IPS-15b (cell line): Measurements from ENCODE around the gene CEP120.
"Not testable (repeated sequence)": the region's sequence is repeated elsewhere in the genome, so short reads cannot be mapped to it uniquely, and the experiment has no call there.

Experiments
- H3K27me3 ChIP-seq: one replicate; pipeline ENCODE4 v1.6.1; 2013; ENCODE audit warnings: low read length; ENCODE audit not compliant: control insufficient read depth, insufficient read depth
- H3K36me3 ChIP-seq: one replicate; pipeline ENCODE4 v1.6.1; 2013; ENCODE audit warnings: low read length; ENCODE audit not compliant: control insufficient read depth, insufficient read depth
- H3K4me1 ChIP-seq: one replicate; pipeline ENCODE4 v1.6.1; 2013; ENCODE audit warnings: mild to moderate bottlenecking, low read length; ENCODE audit not compliant: control insufficient read depth, insufficient read depth
- H3K4me3 ChIP-seq: one replicate; pipeline ENCODE4 v1.5.1; 2013; ENCODE audit warnings: low read depth, low read length
- H3K9ac ChIP-seq: one replicate; pipeline ENCODE4 v1.6.1; 2013; ENCODE audit warnings: low read depth, mild to moderate bottlenecking, low read length
- H3K9me3 ChIP-seq: one replicate; pipeline ENCODE4 v1.6.1; 2013; ENCODE audit warnings: mild to moderate bottlenecking, low read length; ENCODE audit not compliant: control insufficient read depth, insufficient read depth

CEP120 gene

DNA sequence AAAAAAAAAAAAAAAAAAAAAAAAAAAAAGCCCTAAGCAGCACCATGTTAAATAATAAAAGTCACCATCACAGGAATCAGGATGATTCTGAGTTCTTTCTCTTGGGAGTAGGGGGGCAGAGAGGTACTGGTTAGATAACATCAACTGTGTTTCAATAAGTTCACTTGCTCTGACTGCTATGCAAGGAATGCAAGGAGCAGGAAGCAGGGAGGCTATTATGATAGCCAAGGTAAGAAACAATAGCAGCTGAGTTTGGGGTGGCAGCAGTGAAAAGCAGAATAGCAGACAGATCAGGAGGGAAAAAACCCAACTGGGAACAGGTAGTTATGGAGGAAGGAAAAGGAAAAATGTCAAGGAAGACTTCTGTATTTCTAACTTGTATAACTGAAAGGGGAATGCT is 8.2 kb downstream of the CEP120 start:
- Histone ChIP-seq H3K9me3 (no peaks in the 10 kb centered on the region), H3K9ac (no peak overlapping the region), H3K4me3 (no peak overlapping the region), H3K36me3 (no peaks in the 10 kb centered on the region), H3K27me3 (no peaks in the 10 kb centered on the region), H3K4me1 (no peaks in the 10 kb centered on the region)

GRCh38 chr5:123412206-123412605 is 11.0 kb downstream of the CEP120 start:
- Histone ChIP-seq H3K36me3 (no peaks in the 10 kb centered on the region), H3K9ac (no peak overlapping the region), H3K27me3 (no peaks in the 10 kb centered on the region), H3K4me3 (no peak overlapping the region), H3K9me3 (no peaks in the 10 kb centered on the region), H3K4me1 (no peaks in the 10 kb centered on the region)

DNA sequence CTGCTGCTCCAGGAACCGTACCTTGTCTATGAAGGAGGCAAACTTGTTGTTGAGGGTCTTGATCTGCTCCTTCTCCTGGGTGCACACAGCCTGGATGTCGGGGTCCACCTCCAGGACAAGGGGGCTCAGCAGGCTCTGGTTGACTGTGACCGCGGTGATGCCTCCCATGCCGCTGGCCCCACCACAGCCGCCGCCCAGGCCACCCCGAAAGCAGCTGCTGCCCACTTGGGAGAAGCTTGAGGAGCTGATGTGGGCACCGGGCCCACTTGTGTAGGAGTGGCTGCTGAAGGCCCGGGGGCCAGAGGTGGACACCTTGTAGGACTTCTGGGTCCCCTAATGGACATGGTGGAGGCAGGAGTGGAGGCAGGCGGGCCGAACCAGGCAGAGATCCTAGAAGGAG is 21.2 kb downstream of the CEP120 start:
- H3K4me3 ChIP-seq, H3K4me1 ChIP-seq, H3K36me3 ChIP-seq, H3K9ac ChIP-seq, H3K27me3 ChIP-seq, H3K9me3 ChIP-seq: not testable (repeated sequence)

- H3K4me3 ChIP-seq, result no peak overlapping the region
- no peak overlapping the region for H3K9ac ChIP-seq
- no peaks in the 10 kb centered on the region for H3K27me3 ChIP-seq
- no peaks in the 10 kb centered on the region for H3K9me3 ChIP-seq
- no peaks in the 10 kb centered on the region for H3K4me1 ChIP-seq
- H3K36me3 ChIP-seq, result peaks cover 9% of the 10 kb centered on the region
These were observed 21.9 kb downstream of the CEP120 start for GRCh38 chr5:123401320-123401719.

DNA sequence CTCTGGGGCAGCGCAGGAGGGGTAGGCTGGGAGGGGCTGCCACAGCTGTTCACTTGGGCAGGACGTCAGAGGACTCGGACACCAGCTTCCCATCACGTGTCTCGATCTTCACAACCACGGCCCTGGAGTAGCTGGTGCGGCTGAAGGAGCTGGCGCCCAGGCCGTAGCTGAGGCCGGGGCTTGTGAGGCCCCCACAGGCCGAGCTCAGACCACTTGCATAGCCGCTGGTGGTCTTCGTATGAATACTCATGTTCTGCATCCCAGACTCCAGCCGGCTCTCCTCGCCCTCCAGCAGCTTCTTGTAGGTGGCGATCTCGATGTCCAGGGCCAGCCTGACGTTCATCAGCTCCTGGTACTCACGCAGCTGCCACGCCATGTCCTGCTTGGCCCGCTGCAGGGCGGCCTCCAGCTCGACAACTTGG is 22.3 kb downstream of the CEP120 start:
- not testable (repeated sequence) for H3K9ac ChIP-seq, H3K4me3 ChIP-seq, H3K36me3 ChIP-seq, H3K27me3 ChIP-seq, H3K9me3 ChIP-seq, H3K4me1 ChIP-seq

- Histone ChIP-seq H3K9me3 (no peaks in the 10 kb centered on the region), H3K36me3 (peaks cover 9% of the 10 kb centered on the region), H3K9ac (no peak overlapping the region), H3K27me3 (no peaks in the 10 kb centered on the region), H3K4me3 (no peak overlapping the region), H3K4me1 (no peaks in the 10 kb centered on the region)
These were observed 25.0 kb downstream of the CEP120 start for GRCh38 chr5:123398058-123398733.

DNA sequence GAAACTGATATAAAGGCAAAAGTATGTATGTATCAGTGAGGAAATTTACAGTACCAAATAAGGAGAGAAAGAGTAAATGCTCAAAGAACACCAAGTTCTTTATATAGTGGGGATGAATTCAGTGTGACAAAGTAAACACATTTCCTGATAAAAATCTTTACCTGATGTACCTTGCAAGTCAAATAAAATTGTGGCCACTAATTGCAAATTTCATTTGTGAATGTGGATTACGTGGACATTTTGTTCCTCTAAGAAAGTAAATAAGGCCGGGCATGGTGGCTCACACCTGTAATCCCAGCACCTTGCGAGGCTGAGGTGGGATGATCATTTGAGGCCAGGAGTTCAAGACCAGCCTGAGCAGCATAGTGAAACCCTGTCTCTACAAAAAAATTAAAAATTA is 25.7 kb downstream of the CEP120 start:
- Histone ChIP-seq H3K36me3 (peaks cover 3% of the 10 kb centered on the region), H3K4me3 (no peak overlapping the region), H3K27me3 (no peaks in the 10 kb centered on the region), H3K9ac (no peak overlapping the region), H3K9me3 (no peaks in the 10 kb centered on the region), H3K4me1 (no peaks in the 10 kb centered on the region)

DNA sequence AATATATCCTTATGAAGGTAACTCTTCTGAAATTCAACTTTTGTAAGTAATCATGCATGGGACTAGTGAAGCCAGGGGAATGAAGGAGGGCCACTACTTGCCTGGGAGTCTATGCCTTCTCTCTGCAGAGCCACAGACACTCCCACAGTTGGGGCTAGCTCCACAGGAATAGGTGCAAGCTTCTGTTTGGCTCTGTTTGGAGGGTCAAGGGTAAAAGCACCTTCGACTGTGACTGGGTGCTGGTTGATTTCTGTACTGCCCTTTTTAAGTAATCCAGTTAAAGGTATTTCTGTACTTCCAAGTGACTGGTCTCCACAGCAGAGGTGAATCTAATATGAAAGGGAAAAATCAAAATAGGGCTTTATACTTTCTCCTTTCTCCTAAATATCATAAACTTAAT is 32.2 kb downstream of the CEP120 start:
- Histone ChIP-seq H3K36me3 (peaks cover 5% of the 10 kb centered on the region), H3K4me3 (no peak overlapping the region), H3K27me3 (no peaks in the 10 kb centered on the region), H3K9me3 (no peaks in the 10 kb centered on the region), H3K4me1 (no peaks in the 10 kb centered on the region), H3K9ac (no peak overlapping the region)

DNA sequence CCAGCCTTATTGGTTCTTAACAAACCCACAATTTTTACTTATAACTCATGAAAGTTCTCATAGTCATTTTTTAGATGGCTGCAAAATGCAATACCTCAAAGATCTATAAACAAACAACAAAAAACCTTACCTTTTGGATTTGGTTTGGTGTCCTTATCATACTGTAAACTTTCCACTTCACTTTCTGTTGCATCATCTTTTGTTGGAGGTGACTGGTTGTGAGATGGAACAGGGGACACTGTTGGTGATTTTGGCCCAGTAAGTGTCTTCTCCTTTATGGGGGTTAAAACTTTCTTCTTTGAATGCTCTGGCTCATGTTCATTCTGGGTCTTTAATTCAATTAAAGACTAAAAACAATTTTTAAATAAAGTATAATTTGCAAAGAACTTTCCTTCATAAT is 33.4 kb downstream of the CEP120 start:
- Histone ChIP-seq H3K36me3 (peaks cover 11% of the 10 kb centered on the region), H3K9ac (no peak overlapping the region), H3K9me3 (no peaks in the 10 kb centered on the region), H3K4me1 (no peaks in the 10 kb centered on the region), H3K4me3 (no peak overlapping the region), H3K27me3 (no peaks in the 10 kb centered on the region)

DNA sequence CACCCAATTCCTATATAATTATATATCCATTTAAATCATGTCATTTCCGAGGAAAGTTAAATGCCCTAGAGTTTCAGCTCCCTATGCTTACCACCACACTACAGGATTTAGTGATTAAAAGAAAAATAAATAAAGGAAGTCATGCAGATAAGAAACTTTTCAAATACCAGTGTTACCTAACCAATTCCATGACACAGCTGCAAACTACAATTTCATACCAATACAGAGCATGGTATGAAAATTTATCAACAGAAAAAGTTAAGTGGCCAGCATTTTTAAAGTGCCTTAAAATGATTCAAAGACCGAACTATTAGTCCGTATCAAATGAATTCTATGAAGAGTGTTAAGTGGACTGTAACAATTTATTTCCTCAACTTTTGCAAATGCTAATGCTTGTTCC is 35.9 kb downstream of the CEP120 start:
- no peak overlapping the region for H3K4me3 ChIP-seq
- H3K27me3 ChIP-seq, result no peaks in the 10 kb centered on the region
- H3K4me1 ChIP-seq, result no peaks in the 10 kb centered on the region
- H3K9ac ChIP-seq, result no peak overlapping the region
- H3K9me3 ChIP-seq, result no peaks in the 10 kb centered on the region
- H3K36me3 ChIP-seq, result peaks cover 11% of the 10 kb centered on the region

GRCh38 chr5:123382252-123382651 is 41.0 kb downstream of the CEP120 start:
- peaks cover 6% of the 10 kb centered on the region for H3K36me3 ChIP-seq

DNA sequence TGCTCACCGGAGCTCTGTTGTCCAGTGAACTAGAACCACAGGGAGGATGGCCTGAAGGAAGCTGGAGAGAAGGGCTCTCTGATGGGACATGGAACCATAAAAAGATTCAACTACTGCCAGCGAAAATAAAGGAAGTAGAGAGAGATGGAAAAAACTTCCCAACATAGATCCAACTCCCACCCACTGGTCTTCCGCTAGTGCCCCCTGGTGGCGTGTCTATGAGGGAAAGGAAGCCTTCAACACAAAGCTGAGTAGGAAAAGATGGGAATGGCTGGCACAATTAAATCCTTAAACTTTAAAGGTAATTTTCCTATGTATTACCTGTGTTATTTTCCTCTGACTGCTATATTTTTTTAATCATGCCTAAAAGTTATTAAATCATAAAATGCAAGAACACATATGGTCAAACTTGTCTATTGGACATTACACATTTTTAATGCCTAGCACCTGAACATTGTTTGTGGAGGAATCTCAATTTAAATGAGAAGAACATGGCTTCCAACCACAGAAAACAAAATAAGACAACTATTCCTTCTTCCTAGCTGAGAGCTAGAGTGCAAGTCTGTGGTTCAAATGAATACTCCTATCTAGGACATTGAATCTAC is 51.5 kb downstream of the CEP120 start:
- no peaks in the 10 kb centered on the region for H3K9me3 ChIP-seq
- H3K27me3 ChIP-seq, result no peaks in the 10 kb centered on the region
- no peaks in the 10 kb centered on the region for H3K36me3 ChIP-seq
- H3K9ac ChIP-seq, result no peak overlapping the region
- no peaks in the 10 kb centered on the region for H3K4me1 ChIP-seq
- no peak overlapping the region for H3K4me3 ChIP-seq

More at GRCh38 chr5:123382252-123382651, 41.0 kb downstream of the CEP120 start:
- Histone ChIP-seq H3K4me1 (no peaks in the 10 kb centered on the region), H3K9ac (no peak overlapping the region), H3K27me3 (no peaks in the 10 kb centered on the region), H3K4me3 (no peak overlapping the region), H3K9me3 (no peaks in the 10 kb centered on the region)
